HepG2 (cell line): ENCODE data around the gene CLDND2. TPM values are rescaled to one million over a fixed set of nuclear protein-coding genes. Genes with fewer than 3 reads are reported as not detected.
A peak's percentile ranks its signal among the peaks of the same experiment; 100 is the strongest.

Experiments
- CREM ChIP-seq, 2 experiments: sonication (generic) in 1 of 2; formaldehyde crosslinking in 1 of 2; IDR thresholded peaks; 2 replicates each; pipeline versions ENCODE4 v1.4.0 to v1.6.1; 2016 to 2020; ENCODE audit warnings: antibody characterized with exemption in 1 of 2, mild to moderate bottlenecking in 1 of 2, missing genetic modification reagents in 1 of 2
- HDAC6 ChIP-seq: fragments of 200-600 bp; sonication (generic); IDR thresholded peaks from 2 replicates; pipeline ENCODE4 v1.7.0; 2017; ENCODE audit warnings: mild to moderate bottlenecking, antibody characterized with exemption, low read length, low read depth
- JUN ChIP-seq: sonication (generic); formaldehyde crosslinking; IDR thresholded peaks from 2 replicates; pipeline ENCODE4 v1.4.0; 2020; ENCODE audit warnings: mild to moderate bottlenecking, missing genetic modification reagents
- KDM5B ChIP-seq: sonication (generic); formaldehyde crosslinking; IDR thresholded peaks from 2 replicates; pipeline ENCODE4 v1.4.0; 2020; ENCODE audit warnings: missing genetic modification reagents, mild to moderate bottlenecking, borderline replicate concordance
- NONO ChIP-seq, 2 experiments: fragments of 450-650 bp in 1 of 2; sonication (generic) in 1 of 2; formaldehyde crosslinking in 1 of 2; IDR thresholded peaks in 1 of 2; conservative IDR thresholded peaks in 1 of 2; 2 replicates each; pipeline versions ENCODE4 v1.6.1 to v1.8.0; 2017 to 2022; ENCODE audit warnings: mild to moderate bottlenecking in 1 of 2, missing genetic modification reagents in 1 of 2, moderate library complexity in 1 of 2
- PRDM10 ChIP-seq: sonication (generic); formaldehyde crosslinking; IDR thresholded peaks from 2 replicates; pipeline ENCODE4 v1.4.0; 2020; ENCODE audit warnings: low read depth, missing genetic modification reagents
- ZBTB8A ChIP-seq: sonication (generic); formaldehyde crosslinking; IDR thresholded peaks from 2 replicates; pipeline ENCODE4 v1.4.0; 2020; ENCODE audit warnings: mild to moderate bottlenecking, low read depth, missing genetic modification reagents, borderline replicate concordance
- ZFP37 ChIP-seq: sonication (generic); formaldehyde crosslinking; IDR thresholded peaks from 2 replicates; pipeline ENCODE4 v1.4.0; 2020; ENCODE audit warnings: missing genetic modification reagents, borderline replicate concordance
- ZFP41 ChIP-seq: sonication (generic); formaldehyde crosslinking; IDR thresholded peaks from 2 replicates; pipeline ENCODE4 v1.4.0; 2020; ENCODE audit warnings: mild to moderate bottlenecking, missing genetic modification reagents, borderline replicate concordance
- ZNF446 ChIP-seq: sonication (generic); formaldehyde crosslinking; IDR thresholded peaks from 2 replicates; pipeline ENCODE4 v1.5.0; 2020; ENCODE audit warnings: mild to moderate bottlenecking, missing genetic modification reagents
- ZNF546 ChIP-seq: sonication (generic); formaldehyde crosslinking; conservative IDR thresholded peaks from 2 replicates; pipeline ENCODE4 v1.8.1; 2023; ENCODE audit warnings: mild to moderate bottlenecking, missing genetic modification reagents
- ZNF768 ChIP-seq: sonication (generic); formaldehyde crosslinking; IDR thresholded peaks from 2 replicates; pipeline ENCODE4 v1.4.0; 2020; ENCODE audit warnings: missing genetic modification reagents
- ZNF777 ChIP-seq: sonication (generic); formaldehyde crosslinking; IDR thresholded peaks from 2 replicates; pipeline ENCODE4 v1.4.0; 2020; ENCODE audit warnings: missing genetic modification reagents
- ZNF781 ChIP-seq: sonication (generic); formaldehyde crosslinking; IDR thresholded peaks from 2 replicates; pipeline ENCODE4 v1.5.1; 2020; ENCODE audit warnings: borderline replicate concordance, mild to moderate bottlenecking, missing genetic modification reagents; ENCODE audit errors: not compliant biosample characterization
- polyA plus RNA-seq, 8 experiments: library from polyadenylated mRNA; depleted of rRNA in 3 of 8; stranded (reverse) in 7 of 8; unstranded in 1 of 8; fragments of >200 nt; fragmentation: Illumina TruSeq in 4 of 8; extraction: Trizol in 4 of 8; gene quantifications; 2 replicates each; pipeline versions ENCODE4 v1.2.1 to v1.2.3, GENCODE V29; 2011 to 2016; ENCODE audit warnings: low read depth in 4 of 8, missing spikeins in 1 of 8, mixed read lengths in 1 of 8; ENCODE audit not compliant: insufficient read depth in 1 of 8
- total RNA-seq, 5 experiments: library from RNA; depleted of rRNA; stranded (reverse); fragments of >200 nt; fragmentation: Illumina TruSeq; extraction: Trizol; gene quantifications; 2 replicates each; pipeline ENCODE4 v1.2.3, GENCODE V29; 2016; ENCODE audit warnings: low read depth in 1 of 5
- TF ChIP-seq, protein P1 (sequence below): sonication (generic); formaldehyde crosslinking; IDR thresholded peaks from 2 replicates; pipeline ENCODE4 v1.4.0; 2020; ENCODE audit warnings: mild to moderate bottlenecking, low read depth, missing genetic modification reagents
- TF ChIP-seq, protein P2 (sequence below): sonication (generic); formaldehyde crosslinking; IDR thresholded peaks from 2 replicates; pipeline ENCODE4 v1.8.0; 2022; ENCODE audit warnings: mild to moderate bottlenecking, missing genetic modification reagents, moderate library complexity
- TF ChIP-seq, protein P3 (sequence below), 2 experiments: IDR thresholded peaks; 2 replicates each; pipeline ENCODE4 v1.6.1; 2011 to 2012; ENCODE audit warnings: low read length in 2 of 2, borderline replicate concordance in 1 of 2, low read depth in 1 of 2, mild to moderate bottlenecking in 1 of 2, moderate library complexity in 1 of 2

The CLDND2 gene
- total and polyA plus RNA-seq, 2 of the 13 experiments (the other 11 are each of a cell fraction or from before 2014, with no cell fraction given) = 0.84 to 1.8 TPM

DNA sequence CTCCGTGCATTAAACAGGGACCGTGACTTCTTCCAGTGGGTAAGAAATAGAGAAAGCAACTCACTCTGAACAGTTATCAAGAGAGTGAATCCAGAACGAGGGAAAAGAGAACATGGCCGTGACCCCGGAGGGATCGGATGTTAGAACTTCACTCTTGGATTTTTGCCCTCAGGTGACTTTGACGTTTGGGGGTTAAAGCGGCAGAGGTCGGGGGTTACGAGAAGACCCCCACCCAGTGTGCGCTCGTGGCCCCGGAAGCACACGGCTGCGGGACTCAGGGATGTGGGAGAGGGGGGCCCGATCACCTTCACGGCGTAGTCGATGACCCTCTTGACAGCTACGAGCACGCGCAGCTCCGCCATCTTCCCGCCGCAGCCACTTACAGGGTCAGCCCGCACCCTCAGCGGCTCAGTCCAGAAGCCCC lies 2.8 kb downstream of the CLDND2 start, which contains the start of gene ETFB (continued):
- TF ChIP-seq ZBTB8A (CRISPR knock-in tag) = no peak
- no peak for TF ChIP-seq KDM5B (CRISPR knock-in tag)
- TF ChIP-seq, protein P1, sequence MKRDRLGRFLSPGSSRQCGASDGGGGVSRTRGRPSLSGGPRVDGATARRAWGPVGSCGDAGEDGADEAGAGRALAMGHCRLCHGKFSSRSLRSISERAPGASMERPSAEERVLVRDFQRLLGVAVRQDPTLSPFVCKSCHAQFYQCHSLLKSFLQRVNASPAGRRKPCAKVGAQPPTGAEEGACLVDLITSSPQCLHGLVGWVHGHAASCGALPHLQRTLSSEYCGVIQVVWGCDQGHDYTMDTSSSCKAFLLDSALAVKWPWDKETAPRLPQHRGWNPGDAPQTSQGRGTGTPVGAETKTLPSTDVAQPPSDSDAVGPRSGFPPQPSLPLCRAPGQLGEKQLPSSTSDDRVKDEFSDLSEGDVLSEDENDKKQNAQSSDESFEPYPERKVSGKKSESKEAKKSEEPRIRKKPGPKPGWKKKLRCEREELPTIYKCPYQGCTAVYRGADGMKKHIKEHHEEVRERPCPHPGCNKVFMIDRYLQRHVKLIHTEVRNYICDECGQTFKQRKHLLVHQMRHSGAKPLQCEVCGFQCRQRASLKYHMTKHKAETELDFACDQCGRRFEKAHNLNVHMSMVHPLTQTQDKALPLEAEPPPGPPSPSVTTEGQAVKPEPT = no peak
- TF ChIP-seq ZNF768 = no peak; the same call in 1 of the 2 replicates
- TF ChIP-seq ZNF781 (CRISPR knock-in tag) = no peak
- TF ChIP-seq ZNF777 (CRISPR knock-in tag) = no peak; the same call in 1 of the 2 replicates
- no peak for TF ChIP-seq ZNF546 (CRISPR knock-in tag)
- TF ChIP-seq JUN (CRISPR knock-in tag) = no peak
- TF ChIP-seq PRDM10 = no peak
- TF ChIP-seq CREM (IDR thresholded peaks at IDR 0.05) = no peak
- no peak for TF ChIP-seq CREM (CRISPR knock-in tag; IDR thresholded peaks at IDR 0.05)
- no peak for TF ChIP-seq ZNF446
- TF ChIP-seq, protein P2, sequence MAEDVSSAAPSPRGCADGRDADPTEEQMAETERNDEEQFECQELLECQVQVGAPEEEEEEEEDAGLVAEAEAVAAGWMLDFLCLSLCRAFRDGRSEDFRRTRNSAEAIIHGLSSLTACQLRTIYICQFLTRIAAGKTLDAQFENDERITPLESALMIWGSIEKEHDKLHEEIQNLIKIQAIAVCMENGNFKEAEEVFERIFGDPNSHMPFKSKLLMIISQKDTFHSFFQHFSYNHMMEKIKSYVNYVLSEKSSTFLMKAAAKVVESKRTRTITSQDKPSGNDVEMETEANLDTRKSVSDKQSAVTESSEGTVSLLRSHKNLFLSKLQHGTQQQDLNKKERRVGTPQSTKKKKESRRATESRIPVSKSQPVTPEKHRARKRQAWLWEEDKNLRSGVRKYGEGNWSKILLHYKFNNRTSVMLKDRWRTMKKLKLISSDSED (CRISPR knock-in tag) = no peak
- no peak for TF ChIP-seq ZFP37
- TF ChIP-seq ZFP41 = no peak
- TF ChIP-seq HDAC6 = no peak
- no peak for TF ChIP-seq NONO (IDR thresholded peaks at IDR 0.05)
- peak; percentile 48 for TF ChIP-seq NONO (CRISPR knock-in tag; conservative IDR thresholded peaks at IDR 0.05)
- TF ChIP-seq, protein P3, sequence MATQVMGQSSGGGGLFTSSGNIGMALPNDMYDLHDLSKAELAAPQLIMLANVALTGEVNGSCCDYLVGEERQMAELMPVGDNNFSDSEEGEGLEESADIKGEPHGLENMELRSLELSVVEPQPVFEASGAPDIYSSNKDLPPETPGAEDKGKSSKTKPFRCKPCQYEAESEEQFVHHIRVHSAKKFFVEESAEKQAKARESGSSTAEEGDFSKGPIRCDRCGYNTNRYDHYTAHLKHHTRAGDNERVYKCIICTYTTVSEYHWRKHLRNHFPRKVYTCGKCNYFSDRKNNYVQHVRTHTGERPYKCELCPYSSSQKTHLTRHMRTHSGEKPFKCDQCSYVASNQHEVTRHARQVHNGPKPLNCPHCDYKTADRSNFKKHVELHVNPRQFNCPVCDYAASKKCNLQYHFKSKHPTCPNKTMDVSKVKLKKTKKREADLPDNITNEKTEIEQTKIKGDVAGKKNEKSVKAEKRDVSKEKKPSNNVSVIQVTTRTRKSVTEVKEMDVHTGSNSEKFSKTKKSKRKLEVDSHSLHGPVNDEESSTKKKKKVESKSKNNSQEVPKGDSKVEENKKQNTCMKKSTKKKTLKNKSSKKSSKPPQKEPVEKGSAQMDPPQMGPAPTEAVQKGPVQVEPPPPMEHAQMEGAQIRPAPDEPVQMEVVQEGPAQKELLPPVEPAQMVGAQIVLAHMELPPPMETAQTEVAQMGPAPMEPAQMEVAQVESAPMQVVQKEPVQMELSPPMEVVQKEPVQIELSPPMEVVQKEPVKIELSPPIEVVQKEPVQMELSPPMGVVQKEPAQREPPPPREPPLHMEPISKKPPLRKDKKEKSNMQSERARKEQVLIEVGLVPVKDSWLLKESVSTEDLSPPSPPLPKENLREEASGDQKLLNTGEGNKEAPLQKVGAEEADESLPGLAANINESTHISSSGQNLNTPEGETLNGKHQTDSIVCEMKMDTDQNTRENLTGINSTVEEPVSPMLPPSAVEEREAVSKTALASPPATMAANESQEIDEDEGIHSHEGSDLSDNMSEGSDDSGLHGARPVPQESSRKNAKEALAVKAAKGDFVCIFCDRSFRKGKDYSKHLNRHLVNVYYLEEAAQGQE (IDR thresholded peaks at IDR 0.05; ENCODE audit: borderline replicate concordance in 1 of 2, low read depth in 1 of 2, low read length in 2 of 2) = no peak
